ENCODE results near the gene NAV2.
"Not testable (repeated sequence)": the region's sequence is repeated elsewhere in the genome, so short reads cannot be mapped to it uniquely, and the experiment has no call there.

NAV2 gene

DNA sequence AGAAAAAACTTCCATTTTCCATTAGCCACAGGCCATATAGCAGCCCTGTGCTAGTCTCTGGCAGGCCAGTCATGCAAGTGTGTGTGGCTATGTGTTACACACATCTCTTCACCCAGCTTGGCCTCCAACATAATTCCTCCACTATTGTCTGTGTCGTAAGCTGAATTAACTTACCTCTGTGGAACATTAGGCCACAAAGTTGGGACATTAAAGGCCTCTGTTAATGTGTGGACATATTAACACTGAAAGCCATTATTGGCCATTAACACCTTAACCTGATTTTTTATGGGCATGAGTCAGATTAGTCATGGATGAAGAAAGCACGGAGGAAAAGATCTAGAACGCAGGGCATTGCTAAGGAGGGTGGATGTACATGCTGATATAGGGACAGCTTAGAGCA lies 347.5 kb downstream of the NAV2 start:
- no peak for DNase-seq (ENCODE audit: low read depth)

DNA sequence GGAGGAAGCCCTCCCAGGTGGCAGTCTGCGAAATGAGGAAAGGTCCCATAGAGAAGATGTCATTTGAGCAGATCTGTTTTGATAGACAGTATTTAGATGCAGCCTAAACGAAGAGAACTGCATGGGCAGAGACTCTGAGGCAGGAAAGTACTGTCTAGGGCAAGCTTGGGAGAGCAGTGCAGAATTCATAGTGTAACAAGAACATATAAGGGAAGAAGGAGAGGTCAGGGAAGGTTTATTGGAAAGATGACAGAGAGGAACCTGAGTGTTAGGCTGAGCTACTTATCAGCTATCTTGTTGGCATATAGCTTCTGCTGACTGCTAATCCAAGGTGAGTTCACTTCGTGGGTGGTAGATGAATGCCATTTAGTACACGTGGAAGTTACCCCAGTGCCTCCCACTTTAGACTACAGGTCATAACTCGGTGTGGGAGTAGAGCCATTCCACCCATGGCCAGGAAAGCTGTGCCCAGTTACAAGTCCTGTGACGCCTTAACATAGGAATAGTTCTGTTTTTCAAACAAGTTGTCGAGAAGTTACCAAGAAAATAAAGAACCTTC lies 348.1 kb downstream of the NAV2 start:
- no peak for DNase-seq (ENCODE audit: low read depth)

DNA sequence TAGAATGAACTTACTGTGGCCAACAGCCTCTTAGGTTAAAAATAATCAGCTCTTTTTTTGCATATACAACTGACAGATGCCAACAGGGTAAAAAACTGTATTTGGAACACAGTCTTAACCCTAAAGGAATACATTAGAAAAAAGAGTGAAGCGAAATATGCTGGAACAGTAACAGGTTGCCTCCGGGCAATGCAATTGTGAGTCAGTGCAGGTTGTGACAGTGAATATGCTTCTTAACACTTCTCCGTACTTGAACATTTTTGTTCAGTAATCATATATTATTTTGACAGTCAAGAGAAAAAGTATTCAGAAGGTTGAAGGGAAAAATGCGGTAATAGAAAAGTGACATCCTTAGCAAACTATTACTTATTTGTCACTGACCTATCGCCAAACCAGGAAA lies 349.1 kb downstream of the NAV2 start:
- DNase-seq (ENCODE audit: low read depth): no peak

DNA sequence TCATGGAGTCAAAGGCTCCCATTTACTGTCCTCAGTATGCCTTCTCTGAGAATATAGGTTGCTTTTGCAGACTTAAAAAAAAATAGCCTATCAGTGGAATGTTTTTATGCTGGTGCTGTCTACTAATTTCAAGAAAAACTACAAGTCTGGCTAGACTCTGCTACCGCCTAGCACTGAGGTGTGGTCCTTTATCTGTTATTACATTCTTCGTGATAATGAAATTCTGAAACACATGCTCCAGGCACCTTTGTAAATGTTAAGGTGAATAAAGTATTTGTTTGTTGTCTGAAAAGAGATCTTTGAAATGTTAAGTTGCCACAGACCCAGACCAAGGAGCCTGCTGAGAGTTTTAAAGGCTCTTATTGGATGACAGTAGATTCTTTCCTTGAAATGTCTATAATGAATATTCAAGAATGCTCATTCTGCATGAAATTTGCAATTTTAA lies 352.3 kb downstream of the NAV2 start:
- DNase-seq (ENCODE audit: low read depth): no peak

GRCh38 chr11:20065406-20065805 lies 352.8 kb downstream of the NAV2 start:
- no peak for DNase-seq (ENCODE audit: low read depth)

GRCh38 chr11:20066013-20066782 lies 353.6 kb downstream of the NAV2 start:
- no peak for DNase-seq (ENCODE audit: low read depth)

DNA sequence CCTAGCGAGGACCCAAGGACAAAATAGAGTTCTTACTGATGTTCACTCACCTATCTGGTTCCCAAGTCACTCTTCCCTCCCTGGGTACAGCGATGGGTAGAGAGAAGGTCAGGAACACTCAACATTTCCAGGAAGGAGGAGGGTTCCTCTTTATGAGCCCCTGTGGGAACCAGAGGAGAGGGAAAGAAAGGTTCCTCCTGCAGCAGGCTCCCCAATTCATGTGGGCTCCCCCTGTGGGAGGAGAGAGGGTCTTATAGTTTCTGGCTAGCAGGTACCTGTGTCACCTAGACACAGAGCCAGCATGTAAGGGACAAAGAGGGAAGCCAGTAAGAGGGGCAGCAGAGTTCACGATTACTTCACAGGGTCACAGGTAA lies 354.1 kb downstream of the NAV2 start:
- DNase-seq (ENCODE audit: low read depth): no peak

GRCh38 chr11:20067665-20068064 lies 355.0 kb downstream of the NAV2 start:
- no peak for DNase-seq (ENCODE audit: low read depth)

DNA sequence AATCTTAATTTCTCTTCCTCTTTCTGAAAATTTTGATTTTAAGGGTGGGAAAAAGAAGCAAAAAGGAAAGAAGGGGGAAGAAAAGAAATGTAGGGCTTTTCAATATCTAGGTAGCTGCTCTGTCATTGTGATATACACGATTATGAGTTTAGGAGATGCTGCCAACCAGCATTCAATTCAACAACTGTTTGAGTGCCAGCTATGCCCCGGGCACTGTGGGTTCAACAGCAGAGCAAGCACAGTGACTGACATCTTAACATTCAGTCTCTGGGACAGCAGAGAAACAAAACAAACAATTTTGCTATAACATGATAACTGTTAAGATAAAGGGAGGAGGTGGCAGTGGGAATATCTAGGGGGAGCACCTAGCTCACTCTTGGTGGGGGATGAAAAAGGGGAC lies 356.1 kb downstream of the NAV2 start:
- no peak for DNase-seq (ENCODE audit: low read depth)

DNA sequence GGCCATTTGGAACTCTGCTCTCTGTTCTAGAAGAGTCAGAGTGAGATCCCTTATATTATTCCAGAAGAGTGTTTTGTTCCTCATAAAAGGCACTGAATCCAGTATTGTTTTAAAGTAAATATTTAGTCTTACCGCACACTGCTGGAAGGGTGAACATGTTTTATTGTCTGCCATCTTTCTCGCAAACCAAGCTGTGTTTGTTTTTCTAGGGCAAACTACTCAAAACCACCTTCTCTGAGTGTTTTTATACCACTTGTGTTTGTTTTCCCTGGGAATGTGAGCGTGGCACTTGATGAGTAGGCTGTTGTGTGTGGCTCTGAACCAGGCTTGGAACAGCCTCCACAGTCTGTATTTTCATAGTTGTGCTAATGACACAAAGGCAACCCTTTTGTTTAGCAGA lies 357.8 kb downstream of the NAV2 start:
- no peak for DNase-seq (ENCODE audit: low read depth)

- DNase-seq (ENCODE audit: low read depth): no peak
Measured at GRCh38 chr11:20075627-20076026, 363.0 kb downstream of the NAV2 start.

DNA sequence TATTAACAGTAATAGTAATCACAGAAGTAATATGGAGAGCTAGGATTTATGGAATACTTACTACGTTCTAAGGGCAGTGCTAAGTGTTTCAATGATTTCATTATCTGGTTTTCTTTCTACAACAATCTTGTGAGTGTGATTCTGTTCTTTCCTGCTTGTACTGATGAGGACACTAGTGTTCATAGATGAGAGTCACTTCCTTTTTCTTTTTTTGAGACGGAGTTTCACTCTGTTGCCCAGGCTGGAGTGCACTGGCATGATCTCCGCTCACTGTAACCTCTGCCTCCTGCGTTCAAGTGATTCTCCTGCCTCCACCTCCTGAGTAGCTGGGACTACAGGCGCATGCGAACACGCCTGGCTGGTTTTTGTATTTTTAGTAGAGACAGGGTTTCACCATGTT lies 366.2 kb downstream of the NAV2 start:
- no peak for DNase-seq (ENCODE audit: low read depth)

DNA sequence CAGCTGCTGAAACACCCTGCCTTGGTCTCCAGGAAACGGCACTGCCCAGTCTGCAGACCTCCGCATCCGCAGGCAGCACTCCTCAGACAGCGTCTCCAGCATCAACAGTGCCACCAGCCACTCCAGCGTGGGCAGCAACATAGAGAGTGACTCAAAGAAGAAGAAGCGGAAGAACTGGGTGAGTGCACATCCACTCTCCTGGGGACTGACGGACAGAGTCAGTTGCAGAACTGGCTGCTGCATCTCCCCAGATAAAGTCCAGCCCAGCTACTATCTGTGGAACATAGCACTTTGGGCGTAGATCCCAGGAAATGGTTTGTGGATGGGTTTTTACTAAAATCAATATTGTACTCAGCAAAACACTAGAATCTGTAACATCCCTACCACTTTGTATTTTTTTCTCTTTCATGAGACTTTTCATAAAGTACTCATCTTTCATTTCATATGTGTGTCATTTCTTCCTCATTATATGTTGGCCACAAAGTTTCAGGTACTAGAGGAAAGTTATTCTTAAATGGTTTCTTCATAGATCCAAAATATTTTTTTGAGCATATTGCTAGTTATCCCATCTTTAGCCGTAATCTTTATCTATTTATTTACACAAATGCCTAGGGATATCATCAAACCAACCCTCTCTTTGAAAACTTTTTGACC lies 367.5 kb downstream of the NAV2 start:
- DNase-seq (ENCODE audit: low read depth): no peak

DNA sequence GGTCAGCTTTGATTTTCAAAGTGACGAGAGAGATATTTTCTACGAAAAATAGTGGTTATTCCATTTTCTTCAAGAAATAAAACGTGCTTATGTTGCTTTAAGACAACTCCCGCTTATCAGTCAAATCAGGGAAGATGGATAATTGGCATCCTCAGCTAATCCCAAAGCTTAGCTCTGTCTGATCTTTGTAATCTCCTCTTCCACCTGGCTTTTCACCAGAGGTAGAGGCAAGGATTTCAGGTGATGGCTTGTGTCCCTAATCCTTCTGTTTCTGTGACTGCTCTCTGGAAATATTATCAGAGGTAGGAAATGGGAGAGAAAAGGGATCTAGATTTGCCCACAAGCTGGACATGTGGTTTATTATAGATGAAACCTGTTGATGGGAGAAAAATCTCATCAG lies 368.7 kb downstream of the NAV2 start:
- DNase-seq (ENCODE audit: low read depth): no peak

GRCh38 chr11:20083877-20084276 lies 371.2 kb downstream of the NAV2 start:
- not testable (repeated sequence) for DNase-seq (ENCODE audit: low read depth)

DNA sequence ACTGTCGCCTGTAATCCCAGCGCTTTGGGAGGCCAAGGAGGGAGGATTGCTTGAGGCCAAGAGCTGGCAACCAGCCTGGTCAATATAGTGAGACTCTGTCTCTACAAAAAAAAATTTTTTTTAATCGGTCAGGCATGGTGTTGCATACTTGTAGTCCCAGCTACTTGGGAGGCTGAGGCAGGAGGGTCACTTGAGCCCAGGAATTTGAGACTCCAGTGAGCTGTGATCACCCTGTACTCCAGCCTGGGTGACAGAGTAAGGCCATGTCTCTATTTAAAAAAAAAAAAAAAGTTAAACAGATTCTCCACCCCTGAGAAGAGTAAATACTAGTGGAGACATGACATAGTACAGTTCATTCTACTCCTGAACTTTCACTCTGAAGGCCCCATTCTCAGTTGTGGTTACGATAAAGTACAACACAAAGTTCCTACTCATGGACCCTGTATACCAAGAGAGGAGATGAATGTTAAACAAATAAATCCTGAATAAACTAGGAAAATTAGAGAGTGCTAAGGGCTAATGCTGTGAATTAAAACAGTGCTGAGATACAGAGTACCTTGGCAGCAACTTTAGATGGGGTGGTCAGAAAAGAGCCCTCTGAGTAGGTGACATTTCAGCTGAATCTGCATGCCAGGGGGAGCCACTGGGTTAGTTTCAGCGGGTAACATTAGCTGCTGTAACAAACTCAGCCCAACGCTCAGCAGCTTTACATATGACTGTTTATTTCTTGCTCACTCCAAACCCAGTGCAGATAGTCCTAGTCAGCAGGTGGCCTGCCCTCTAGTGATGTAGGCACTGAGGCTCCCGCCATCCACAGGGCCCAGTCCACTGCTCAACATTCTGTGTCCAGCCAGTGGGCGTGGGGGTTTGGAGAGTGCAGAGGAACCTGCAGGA lies 372.5 kb downstream of the NAV2 start:
- no peak for DNase-seq (ENCODE audit: low read depth)

DNA sequence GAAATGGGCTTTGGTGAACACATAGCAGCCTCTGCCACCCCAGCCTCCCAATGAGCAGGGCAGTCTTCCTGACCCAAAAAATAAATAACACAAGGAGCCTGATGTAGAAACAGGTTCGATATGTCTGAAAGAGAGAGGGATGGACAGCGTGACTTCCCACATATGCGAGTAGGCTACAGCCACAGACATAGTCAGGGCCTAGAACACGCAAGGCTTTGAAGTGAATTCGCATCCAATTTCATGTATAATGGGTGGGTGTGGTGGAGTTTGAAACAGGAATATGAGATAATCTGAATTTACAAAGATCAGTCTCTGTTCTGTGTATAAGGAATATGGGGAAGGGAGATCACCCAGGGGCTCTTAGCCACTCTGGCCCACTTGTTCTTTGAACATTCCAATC lies 373.3 kb downstream of the NAV2 start:
- DNase-seq (ENCODE audit: low read depth): no peak

DNA sequence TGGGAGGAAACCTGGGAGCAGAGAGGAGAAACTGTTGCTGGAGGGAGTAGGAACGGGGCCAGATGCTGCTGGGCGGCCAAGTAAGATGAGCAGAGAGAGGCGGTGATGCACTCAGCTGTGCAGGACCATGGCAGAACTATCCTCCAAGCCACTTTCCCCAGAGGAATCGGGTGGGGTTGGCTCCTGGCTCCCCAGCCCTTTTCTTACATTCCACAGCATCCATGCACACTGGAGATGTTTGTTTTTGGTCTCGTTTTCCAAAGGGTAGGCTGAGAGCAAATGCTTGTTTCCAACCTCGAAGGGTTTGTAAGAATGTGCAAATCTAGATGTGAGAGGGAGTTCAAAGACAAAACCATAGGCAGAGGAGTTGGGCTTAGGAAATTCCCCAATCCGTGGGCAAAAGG lies 374.5 kb downstream of the NAV2 start:
- no peak for DNase-seq (ENCODE audit: low read depth)

DNA sequence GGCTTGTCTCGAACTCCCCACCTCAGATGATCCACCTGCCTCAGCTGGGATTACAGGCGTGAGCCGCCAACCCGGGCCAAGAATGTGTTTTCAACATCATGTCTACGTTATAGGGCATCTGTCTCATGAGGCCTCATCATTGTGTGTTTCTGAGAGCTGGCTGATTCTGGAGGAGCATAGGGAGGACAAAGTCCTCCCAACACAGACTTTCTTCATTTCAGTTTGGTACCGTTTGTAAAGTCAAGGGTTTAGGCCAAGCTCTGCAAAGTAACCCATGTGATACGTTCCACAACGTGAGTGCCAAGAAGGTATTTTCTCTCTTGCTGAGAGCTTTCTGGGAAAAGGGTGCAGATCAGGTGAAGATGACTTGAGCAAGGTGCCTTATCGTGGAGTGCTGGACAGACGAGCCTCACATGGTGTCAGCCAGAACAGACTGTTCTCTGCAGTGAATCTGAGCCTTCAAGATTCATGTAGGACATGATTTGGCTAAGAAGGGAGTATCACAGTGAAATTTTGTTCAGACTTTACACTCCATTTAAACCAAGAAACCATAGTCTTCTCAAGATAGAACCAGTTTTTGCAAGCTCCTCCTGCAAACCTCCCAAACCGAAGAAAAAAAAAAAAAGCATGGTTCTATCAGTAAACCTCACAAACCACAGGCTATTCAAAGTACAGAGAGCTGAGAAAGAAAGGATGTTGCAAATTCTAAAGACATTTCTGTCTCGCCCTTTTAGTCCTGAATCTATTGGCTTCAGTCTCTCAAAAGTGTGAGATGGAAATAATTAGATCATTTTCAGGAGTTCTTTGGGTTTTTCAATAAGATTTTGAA lies 376.0 kb downstream of the NAV2 start:
- DNase-seq (ENCODE audit: low read depth): no peak

DNA sequence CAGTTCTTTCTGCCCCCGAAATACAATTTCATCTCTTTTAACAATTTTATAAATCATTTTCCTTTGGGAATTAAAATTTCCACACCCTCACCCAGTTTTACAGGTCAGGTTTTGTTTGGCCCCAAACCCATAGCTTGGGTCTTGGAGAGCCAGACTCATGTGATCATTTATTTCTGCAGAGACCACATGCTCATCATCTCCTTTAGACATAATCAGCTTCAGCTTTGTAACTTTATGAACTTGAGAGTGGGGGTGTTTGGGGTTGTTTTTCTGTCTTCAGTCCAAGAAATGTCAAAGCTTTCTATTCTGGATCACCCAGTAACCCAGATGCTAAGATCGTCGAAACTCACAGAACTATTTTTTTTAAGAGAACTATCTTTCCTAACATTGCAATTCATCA lies 376.7 kb downstream of the NAV2 start:
- no peak for DNase-seq (ENCODE audit: low read depth)

DNA sequence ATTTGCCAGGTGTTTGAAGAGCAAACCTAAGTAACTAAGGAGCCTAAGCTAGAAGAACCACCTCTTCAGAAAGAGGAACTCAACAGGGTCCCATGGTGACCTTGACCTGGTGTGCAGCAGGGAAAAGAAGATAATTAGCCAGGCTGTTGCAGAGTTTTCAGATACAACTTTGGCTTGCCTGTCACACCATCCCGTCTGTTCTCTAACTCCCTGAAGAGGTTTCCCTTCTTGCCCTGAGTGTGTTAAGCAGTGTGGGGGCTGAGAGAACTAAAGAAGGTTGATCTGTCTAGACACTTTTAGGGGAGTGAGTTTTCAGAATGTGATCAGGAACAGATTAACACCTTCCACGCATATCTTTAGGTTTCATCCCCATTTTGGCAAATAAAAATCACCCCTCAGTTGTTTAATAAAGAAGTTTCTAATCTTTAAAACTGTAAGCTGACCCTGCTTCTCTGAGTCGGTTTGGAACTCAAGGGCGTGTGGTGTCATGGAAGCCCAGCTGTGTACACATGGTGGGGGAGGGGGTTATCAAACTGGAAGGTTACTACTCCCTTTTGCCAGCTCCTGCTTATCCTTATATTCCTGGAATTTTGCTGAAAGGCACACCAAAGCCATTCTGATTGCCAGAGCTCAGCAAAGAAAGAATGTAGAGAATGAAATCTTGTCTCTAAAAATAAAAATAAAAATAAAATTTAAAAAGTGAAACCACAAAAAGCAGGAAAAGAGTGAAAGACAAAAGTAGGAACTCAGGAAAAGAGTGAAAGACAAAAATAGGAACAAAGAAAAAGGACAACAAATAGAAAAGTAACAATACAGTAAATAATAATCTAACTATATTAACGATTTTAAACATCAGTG lies 377.4 kb downstream of the NAV2 start:
- DNase-seq (ENCODE audit: low read depth): no peak

All from non-pigmented ciliary epithelial cell (primary cell).